Measurements from ENCODE around the gene ATG14.

Gene ATG14

GRCh38 chr14:55366271-55366670, 45.4 kb downstream of the ATG14 start:
- no peak for DNase-seq (ENCODE audit: low spot score)
- no peak for TF ChIP-seq CTCF (IDR thresholded peaks at IDR 0.05; ENCODE audit: extremely low read depth, insufficient read depth, missing control alignments)
- in situ Hi-C loops (cut with MboI; ENCODE audit: low pct_unique_long_range_greater_than_20kb, low sequenced_read_pairs, unreplicated experiment), result loop anchor here (25.0 kb wide), 1 partner anchor 104 kb away; the partner anchor contains the start of gene FBXO34

GRCh38 chr14:55361190-55361589, 50.4 kb downstream of the ATG14 start:
- in situ Hi-C loops (cut with MboI; ENCODE audit: low pct_unique_long_range_greater_than_20kb, low sequenced_read_pairs, unreplicated experiment), result loop anchor here (25.0 kb wide), 1 partner anchor 99 kb away; the partner anchor contains the start of gene FBXO34

DNA sequence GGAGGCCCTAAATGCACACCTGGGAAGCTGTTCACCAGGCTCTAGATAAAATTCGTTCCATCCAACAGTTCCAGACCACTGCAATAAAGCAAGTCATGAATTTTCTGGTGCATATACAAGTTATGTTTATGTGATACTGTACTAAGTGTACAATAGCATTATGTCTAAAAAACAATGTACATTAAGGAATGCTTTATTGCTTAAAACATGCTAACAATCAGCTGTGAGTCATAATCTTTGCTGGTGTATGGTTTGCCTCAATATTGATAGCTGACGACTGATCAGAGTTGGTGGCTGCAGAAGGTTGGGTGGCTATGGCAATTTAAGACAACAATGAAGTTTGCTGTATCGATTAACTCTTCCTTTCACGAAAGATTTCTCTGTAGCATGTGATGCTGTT, 52.3 kb downstream of the ATG14 start:
- no peak for TF ChIP-seq CTCF (IDR thresholded peaks at IDR 0.05; ENCODE audit: extremely low read depth, insufficient read depth, missing control alignments)
- DNase-seq (ENCODE audit: low spot score), result no peak
- in situ Hi-C loops (cut with MboI; ENCODE audit: low pct_unique_long_range_greater_than_20kb, low sequenced_read_pairs, unreplicated experiment), result loop anchor here (25.0 kb wide), 1 partner anchor 97 kb away; the partner anchor contains the start of gene FBXO34

More at GRCh38 chr14:55361190-55361589, 50.4 kb downstream of the ATG14 start:
- DNase-seq (ENCODE audit: low spot score), result no peak
- TF ChIP-seq CTCF (IDR thresholded peaks at IDR 0.05; ENCODE audit: extremely low read depth, insufficient read depth, missing control alignments), result no peak

DNA sequence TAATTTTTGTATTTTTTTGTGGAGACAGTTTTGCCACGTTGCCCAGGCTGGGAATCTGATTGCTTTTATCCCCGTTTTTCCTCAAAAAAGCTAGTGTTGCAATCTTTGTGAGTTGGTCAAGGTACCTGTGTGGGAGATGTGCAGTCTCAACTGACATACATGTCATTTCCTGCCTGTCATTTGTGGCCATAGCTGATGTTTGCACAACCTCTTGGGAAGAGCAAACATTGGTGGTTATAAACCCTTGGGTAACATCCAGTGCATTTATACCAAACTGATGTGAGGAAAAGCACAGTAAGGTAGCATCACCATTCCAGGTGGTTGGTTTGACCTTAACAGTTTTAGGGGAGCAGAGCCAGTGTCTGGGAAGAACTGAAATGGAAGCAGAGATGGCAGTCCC, 54.7 kb downstream of the ATG14 start:
- in situ Hi-C loops (cut with MboI; ENCODE audit: low pct_unique_long_range_greater_than_20kb, low sequenced_read_pairs, unreplicated experiment), result loop anchor here (25.0 kb wide), 1 partner anchor 95 kb away; the partner anchor contains the start of gene FBXO34
- no peak for TF ChIP-seq CTCF (IDR thresholded peaks at IDR 0.05; ENCODE audit: extremely low read depth, insufficient read depth, missing control alignments)
- DNase-seq (ENCODE audit: low spot score), result no peak

GRCh38 chr14:55355922-55356321, 55.7 kb downstream of the ATG14 start:
- no peak for DNase-seq (ENCODE audit: low spot score)
- in situ Hi-C loops (cut with MboI; ENCODE audit: low pct_unique_long_range_greater_than_20kb, low sequenced_read_pairs, unreplicated experiment), result loop anchor here (25.0 kb wide), 1 partner anchor 94 kb away; the partner anchor contains the start of gene FBXO34
- TF ChIP-seq CTCF (IDR thresholded peaks at IDR 0.05; ENCODE audit: extremely low read depth, insufficient read depth, missing control alignments), result no peak

DNA sequence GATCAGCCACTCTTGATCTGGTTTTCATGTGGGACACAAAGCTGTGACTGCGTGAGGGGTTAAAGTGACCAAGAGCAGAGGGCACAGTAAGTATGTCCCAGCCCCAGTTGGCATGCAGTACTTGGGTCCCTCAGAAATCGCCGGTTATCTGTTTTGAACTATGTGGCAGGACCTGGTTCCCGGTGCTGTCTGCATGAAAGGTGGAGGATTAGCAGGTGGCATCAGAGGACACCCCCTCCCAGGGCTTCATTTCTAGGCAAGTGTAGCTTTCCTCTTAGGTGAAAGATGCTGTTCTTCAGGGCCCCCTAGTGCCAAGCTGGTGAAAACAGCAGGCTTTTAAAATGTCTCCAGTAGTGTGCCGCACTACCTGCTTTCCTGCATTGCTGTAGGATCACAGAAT, 57.1 kb downstream of the ATG14 start:
- TF ChIP-seq CTCF (IDR thresholded peaks at IDR 0.05; ENCODE audit: extremely low read depth, insufficient read depth, missing control alignments), result peak; percentile 86
- peak; percentile 63 for DNase-seq (ENCODE audit: low spot score)
- in situ Hi-C loops (cut with MboI; ENCODE audit: low pct_unique_long_range_greater_than_20kb, low sequenced_read_pairs, unreplicated experiment), result loop anchor here (25.0 kb wide), 1 partner anchor 92 kb away; the partner anchor contains the start of gene FBXO34
